GM18511 (cell line): ENCODE measurements around the gene GRK3.

Experiments used
- ATAC-seq: cut with Tn5 transposase; IDR thresholded peaks from one replicate; pipeline ENCODE4 v1.9.1; 2021; ENCODE audit warnings: mild to moderate bottlenecking, moderate library complexity; ENCODE audit not compliant: unreplicated experiment

Gene GRK3

DNA sequence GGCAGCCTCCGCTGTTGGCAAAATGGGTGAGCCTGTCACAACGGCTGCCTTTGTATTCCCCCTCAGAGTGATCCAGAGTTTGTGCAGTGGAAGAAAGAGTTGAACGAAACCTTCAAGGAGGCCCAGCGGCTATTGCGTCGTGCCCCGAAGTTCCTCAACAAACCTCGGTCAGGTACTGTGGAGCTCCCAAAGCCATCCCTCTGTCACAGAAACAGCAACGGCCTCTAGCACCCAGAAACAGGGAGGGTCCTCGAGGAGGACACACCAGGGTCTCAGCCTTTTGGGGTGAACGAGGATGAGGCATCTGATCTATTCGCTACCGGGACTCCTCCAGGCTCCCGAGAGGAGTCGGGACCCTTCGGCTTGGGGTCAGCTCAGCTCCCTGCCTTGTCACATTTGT, 157.7 kb downstream of the GRK3 start:
- ATAC-seq = no peak

DNA sequence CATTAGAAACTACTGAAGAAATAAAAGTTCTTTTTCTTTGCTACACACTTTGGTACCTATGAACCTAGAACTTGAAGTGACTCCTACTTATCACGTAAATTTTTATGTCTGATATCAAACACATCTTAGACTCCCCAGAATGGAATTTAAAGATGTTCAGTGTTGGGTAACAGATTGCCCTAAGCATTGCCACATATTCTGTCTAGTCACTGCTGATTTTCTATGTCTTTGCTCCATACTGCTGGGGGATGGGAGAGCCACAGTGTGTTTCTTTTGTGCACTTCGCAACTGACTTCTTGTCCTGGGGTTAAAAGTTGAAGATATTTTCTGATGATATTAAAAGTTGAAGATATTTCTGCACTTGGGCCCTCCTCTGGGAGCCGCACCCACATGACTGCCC, 158.2 kb downstream of the GRK3 start:
- no peak for ATAC-seq

DNA sequence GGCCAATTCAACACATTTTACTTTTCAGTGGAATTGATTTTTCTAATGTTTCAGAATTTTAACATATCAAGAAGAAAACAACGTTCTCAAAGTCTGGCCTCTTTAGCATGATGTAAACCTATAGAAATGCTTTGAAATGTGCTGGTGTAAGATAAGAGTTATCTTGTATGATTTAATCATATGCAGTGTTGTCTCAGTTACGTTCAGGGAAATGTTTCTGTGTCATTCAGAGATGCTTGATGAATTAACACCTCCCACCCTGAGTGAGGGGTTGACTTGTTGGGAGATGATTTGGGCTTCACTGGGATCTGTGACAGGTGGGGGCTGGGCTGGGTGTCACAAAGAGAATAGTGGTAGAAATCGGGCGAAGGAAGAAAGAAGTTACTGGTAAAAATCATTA, 161.8 kb downstream of the GRK3 start:
- ATAC-seq = no peak

DNA sequence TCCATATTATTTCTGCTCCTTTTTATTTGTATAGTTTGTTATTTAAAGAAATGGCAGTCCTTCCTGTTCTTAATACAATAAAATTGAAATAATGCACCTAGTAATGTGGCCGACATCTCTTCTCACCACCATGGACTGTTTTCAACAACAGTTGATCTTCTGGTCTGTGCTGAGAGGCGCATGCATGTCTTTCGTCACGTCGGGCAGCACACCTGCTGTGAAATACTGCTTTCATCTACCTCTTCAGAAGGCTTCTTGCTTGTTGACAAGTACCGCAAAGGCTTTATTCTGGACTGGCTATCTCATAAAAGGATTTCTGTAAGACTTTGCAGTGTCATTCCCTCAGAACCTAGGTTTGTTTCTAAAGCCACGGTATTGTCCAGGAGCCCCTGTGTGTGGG, 163.6 kb downstream of the GRK3 start:
- no peak for ATAC-seq

DNA sequence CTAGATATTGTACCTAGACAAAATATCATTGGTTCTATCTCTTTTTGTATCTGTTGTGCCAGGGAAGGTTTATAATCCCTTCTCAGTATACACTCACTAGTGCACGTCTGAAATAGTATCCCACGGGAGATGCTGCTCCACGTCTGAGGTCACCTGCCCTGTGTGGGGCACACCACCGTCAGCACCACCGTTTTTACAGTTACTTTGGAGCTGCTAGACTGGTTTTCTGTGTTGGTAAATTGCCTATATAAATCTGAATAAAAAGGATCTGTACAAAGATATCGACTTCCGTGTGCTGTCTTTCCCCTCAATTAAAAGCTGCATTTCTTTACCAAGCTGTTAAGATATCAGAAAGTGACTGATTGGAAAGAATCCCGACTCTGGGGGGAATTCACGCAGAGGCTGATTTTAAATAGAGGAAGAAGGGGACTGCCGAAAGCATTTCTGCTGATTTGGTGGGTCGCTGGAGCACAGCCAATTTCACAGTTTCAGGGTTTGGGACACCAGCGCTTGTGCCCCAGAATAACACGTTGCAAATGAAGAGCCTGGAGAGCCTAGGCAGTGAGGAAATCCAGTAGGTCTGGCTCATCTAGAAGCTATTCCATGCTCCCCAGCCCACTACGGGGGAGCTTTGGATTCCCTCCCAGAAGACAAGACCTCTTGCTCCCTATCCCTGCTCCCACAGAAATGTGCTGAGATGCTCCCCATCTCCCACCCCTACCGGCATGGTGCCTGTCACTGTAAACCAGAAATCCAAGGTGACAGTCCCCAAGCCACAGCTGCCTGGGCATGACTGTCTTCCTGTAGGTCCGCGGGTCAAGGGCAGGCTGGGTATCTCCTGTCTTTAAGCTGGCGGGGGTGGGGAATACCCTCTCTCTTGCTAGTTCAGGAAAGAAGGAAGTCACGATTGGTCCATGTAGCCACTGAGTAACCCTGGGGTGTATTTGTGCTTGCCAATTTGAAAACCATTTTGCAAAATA, 164.8 kb downstream of the GRK3 start:
- no peak for ATAC-seq

DNA sequence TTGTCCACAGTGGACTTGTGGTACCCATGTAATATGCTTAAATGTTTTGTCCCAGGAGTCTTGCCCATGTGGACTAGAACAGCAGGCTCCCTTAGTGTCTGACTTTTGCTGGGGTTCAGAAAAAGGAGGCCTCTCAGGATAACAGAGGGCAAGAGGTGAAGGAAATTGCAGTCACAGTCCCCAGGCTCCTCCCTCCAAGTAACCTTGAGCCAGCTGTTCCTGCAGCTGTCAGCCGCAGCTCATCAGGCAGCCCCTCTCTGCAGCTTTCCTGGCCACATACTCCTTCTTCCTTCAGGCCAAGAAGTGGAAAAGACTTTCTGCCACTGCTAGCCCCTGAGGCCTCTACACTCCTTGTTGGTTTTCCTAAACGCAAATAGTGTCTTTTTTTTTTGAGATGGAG, 171.2 kb downstream of the GRK3 start:
- no peak for ATAC-seq

DNA sequence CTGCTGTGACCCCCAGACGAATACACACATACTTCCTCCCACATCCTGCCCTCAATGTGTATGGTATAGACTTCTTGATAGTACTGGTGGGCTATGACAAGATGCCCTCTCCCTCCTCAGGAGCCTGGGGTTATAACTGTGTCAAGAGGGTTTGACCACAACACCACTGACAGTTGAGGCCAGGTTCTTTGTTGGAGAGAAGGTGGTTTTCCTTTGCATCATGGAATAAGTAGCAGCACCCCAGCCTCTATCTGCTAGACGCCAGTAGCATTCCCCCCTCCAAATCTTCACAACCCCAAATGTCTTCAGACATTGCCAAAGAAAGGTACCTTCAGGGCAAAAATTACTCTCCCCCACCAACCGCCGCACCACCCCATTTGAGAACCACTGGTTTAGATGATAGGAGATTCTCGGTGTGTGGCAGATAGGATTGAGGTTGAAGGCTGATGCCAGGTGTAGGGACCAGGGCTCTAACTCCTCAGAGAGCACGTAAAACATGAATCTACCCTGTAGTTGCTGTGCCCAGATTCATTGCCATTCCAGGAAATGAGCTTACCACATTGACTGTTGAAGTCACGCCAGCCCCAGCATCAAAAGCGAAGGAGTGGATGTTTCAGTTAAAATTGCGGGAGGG, 172.0 kb downstream of the GRK3 start:
- no peak for ATAC-seq

DNA sequence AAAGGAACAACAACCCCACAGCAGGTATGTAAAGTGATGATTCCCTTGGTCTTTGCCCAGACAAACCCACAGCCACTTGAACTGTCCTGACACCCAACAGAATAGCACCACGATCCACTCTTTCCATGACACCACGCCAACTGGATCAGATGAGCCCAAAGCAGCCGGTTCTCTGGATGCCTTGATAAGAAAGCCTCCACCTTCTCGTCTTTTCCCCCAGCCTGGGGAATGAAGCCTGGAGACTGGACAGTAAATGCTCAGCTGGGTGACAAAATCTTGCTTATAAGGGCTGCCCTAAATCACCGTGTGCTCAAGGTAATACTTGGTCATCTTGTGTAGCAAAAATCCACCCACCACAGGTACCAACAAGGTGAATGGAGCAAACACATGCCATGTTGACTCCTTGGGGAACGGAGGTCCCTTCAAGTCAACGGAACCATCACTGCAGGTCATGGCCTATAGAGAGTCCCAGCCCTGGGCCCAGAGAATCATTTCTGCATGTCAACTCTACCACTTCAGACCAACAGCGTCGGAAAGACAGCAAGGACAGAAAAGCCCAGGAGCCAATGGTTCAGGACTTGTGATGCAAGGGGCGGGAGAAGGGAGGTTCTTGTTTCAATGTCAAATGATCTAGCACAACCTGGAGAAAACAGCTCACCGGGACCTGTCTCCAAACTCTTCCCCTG, 175.3 kb downstream of the GRK3 start:
- ATAC-seq = no peak

DNA sequence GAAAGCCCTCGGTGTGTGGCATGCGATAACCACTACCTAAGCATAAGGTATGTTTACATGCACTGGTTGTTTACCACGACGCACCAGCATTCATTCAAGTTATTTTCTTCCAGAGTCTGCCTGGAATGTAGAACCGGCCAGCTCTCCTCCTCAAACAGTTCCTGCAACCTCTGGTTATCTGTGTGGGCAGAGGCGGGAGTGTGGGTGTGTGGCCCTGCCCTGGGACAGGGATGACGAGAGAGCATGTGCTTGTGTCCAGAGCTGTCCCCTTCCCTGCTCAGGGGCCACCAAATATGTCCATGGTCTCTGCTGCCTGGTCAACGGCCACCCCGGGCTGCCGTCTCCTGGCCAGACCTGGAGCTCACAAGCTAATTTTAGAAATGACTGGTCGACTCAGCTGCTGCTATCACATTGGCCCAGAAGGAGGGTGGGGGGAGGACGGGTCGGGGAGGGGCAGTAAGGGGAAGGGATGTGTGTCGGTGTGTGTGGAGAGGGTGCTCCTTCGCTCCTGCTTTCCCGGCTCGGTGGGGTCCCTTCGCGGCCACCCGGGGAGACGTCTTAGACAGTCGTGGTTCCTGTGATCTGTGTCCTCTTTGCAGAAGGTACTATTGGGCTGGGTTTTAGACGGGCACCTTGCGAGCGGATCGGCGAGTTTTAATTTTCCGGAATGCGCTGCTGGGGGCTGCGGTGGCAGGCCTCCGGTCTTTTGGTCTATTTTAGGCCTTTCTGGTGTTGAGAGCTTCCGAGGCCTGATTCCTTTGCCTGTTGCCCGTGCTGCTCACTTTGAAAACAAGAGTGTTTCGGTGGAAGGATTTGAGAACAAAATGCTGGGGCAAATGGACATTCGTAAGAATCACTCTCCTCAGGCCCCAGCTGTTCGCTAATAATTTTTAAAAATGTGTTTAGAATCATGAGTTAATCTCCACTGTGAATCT, 177.5 kb downstream of the GRK3 start, which contains the start of gene MYO18B:
MYO18B (plus strand) TSS at position 497 of the 935 bp plus-strand sequence. CDS start 18,905 bp downstream, outside the sequence.
- ATAC-seq = no peak

DNA sequence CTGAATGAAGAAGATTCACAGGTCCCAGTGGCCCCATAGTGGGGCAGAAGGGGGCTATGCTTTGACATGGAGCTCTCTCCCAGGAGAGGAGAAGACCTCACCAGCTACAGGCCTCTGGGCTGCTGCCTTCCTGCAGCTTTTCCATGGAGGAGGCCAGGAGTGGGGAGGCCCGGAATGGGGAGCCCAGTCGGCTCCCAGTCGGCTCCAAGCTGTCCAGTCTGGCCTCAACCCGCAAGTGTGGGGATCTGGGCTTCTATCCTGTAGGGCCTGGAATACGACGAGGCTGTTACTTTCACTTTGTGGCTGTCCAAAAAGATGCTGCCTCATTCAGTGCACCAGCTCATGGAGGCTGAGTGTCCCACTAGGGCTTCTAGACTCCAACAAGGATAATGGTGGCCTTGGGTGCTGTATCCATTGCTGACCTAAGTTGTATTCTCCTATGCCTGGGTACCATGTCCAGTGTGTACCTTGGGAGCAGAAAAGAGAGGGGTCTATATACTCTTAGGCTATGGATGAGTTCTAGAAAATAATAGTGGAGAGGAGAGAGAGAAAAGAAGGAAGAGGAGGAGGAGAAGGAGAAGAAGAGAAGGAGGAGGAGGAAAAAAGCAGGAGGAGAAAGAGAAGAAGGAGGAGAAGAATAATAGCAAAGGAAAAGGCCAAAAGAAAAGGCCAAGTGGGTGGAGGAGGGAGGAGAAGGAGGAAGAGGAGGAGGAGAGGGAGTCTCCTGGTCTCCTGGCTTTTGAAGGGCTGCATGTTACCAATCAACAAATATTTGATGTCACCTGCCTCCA, 178.6 kb downstream of the GRK3 start:
- ATAC-seq = no peak

DNA sequence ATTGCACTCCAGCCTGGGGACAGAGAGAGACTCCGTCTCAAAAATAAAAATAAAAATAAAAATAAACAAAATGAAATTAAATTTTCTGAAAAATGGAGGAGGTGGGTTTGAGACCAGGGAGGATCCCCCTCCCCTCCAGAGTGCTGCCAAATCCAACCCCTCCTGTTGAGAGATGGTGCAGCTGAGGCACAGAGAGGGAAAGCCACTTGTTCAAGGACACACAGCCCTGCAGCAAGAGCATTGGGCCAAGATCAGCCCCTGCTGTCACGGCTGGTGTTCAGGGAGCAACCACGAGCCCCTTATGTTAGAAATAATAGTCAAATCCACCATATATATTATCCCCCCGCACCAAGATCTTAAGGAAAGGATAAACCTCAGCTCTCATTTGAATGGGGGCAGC, 180.2 kb downstream of the GRK3 start:
- no peak for ATAC-seq

DNA sequence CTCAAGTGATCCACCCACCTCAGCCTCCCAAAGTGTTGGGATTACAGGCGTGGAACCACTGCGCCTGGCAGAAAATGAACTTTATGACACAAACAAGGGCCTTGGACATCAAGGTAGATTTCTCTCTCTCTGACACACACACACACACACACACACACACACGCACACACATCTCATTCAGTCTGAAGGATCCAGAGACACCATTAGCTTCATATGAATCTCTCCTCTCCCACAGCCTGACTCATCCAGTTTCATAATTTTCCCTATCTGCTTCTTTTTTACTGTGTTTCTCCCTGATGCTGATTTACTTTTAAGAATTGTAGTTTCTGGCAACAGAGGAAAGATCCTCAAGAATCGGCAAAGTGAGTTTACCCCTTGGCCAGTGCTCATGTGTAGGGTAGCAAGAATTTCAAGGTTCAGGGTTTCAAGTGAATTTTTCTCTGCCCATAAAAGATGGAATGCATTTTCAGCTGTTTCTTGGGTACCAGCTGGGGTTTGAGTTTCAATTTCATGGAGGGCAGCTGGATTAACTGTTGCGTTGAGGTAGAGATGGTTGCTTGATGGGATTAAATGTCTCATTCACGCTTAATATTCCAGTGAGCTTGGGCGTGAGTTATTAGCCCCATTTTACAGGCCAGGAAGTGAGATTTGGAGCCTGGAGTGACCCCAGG, 181.0 kb downstream of the GRK3 start:
- no peak for ATAC-seq

DNA sequence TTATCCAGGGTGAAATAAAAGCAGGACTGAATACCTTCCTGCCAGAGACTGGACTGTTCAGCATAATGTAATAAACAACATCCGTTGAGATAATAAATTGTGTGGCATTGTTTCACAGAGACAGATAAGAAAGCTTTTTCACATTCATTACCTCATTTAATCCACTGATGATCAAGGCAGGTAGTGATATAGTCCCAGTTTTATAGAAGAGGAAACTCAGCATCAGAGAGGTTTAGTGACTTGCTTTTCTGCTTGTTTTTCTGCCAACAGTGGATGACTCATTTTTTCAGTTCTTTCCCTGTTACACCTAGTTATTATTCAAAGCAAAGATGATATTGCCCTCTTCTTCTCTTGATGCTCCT, 181.5 kb downstream of the GRK3 start:
- no peak for ATAC-seq

DNA sequence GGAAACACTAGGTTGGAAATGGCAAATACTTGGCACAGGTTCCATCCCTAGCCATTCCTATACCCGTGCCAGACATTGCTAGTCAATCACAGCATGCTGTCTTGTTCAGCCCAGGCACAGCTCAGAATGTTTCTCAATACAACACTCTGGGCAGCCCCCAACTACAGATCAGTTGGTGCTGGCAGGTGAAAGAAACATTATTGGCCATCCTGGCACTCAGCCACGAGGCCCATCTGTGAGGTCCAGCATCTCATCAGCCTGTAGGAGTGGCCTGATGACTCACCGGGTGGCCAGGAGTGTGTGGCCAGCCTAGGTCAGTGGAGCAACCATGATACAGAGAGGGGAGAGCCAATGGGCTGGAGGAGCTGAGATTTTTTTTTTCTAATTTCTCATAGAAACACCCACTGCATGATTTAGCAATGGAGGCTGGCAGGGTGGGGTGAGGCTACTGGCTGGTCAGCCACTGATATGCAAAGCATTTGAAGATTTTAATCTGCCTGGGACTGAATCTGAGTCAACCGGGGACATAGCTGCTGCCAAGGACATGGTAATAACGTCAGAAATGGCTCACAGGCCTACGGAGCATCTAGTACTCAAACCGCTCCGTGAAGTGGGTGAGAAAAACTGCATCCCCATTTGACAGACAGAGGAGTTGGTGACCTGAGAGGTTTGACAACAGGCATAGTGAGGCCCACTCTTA, 182.9 kb downstream of the GRK3 start:
- ATAC-seq = no peak

DNA sequence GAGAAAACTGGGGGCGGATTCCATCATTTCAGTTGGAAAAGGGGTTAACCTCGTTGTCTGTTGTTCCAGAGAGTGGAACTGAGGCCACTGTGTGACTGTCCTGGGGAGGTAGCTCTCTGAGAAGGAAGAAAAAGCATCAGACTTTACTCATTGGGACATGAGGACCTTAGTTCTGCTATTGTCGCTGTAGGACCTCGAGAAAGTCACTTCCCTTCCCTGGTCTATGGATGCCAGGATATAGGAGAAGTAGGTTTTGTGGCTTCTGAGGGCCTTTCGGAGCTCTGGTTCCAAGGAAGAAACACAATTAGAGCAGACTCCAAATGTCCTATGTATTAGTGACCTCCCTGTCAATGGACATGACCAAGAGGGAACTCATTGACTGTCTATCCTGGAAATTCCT, 183.7 kb downstream of the GRK3 start:
- no peak for ATAC-seq

DNA sequence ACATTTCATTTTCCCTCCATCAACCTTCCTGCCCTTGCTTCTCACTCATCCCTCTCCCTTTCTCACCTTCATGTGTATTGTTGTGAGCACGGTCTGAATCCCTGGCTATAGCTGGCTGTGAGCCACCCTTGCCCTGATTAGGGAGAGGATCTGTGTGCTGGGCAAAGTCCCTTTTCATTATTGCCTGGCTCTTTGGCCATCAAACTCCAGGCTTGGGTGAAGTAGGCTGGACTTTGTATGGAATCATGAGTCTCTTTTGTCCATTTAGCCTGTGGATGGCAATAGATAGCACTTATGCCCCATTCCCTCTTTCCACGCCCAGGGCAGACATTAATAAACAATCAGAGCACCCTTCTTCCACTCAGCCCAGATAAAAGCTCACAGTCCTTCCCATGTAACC, 184.2 kb downstream of the GRK3 start:
- no peak for ATAC-seq

DNA sequence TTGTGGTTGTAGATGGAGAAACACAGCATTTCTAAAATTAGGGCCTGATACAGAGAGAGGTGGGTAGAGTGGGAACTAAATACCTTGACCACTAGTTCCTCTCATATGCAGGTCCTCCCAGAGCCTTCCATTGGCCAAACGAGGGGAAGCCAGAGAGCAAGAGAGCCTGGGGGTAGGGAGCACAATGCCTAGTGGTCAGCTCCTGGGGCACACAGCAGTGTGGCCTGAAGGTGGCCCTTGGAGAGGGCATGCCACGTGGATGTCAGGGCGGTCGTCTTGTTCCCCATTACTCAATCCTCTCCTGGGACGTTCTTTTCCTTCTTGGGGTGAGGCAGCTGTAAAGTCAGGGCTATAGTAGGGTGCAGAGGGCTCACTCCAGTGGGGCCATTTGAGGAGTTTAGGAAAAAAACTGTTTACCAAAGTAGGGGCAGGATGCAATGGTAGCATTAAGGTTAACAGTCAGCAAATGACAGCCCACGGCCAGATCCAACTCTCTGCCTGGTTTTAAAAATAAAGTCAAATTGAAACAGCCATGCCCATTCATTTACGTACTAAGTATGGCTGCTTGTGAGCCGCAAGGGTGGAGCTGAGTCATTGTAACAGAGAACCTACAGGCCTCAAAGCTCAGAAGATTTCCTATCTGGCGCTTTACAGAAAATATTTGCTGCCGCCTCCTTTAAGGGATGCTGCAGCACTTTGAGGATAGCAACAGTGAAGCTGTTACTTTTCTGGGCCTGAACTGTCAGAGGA, 185.1 kb downstream of the GRK3 start:
- no peak for ATAC-seq

DNA sequence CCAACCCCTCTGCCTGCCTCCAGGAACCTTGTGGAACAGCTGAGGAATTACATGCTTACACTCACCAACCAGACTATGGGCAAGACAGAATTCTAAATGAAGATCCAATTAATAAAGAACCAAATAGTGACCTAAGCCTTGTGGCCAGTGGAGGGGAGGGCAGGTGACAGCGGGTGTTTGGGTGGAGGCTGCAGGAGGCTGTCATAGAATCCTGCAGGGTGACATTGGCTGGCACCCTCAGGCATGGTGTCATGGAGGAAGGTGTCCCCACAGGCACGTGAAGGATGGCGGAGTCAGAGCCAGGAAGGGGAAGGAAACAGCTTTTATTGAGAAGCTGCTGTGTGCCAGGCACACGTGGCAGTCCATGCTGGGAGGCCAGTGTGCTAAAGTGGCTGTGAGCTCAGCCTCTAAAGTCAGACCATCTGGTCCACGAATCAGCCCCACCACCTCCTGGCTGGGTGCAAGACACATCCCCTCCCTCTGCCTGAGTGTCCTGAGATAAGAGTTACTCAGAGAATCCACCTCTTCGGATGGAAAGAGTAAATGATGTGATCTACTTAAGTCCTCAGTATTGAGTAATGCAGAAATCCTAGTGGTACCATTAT, 186.2 kb downstream of the GRK3 start:
- no peak for ATAC-seq
